Measurements from ENCODE around the gene CRY2.
A peak's percentile ranks its signal among the peaks of the same experiment; 100 is the strongest.

The CRY2 gene

GRCh38 chr11:45859661-45860140 is 12.4 kb downstream of the CRY2 start:
- TF ChIP-seq, protein P1, sequence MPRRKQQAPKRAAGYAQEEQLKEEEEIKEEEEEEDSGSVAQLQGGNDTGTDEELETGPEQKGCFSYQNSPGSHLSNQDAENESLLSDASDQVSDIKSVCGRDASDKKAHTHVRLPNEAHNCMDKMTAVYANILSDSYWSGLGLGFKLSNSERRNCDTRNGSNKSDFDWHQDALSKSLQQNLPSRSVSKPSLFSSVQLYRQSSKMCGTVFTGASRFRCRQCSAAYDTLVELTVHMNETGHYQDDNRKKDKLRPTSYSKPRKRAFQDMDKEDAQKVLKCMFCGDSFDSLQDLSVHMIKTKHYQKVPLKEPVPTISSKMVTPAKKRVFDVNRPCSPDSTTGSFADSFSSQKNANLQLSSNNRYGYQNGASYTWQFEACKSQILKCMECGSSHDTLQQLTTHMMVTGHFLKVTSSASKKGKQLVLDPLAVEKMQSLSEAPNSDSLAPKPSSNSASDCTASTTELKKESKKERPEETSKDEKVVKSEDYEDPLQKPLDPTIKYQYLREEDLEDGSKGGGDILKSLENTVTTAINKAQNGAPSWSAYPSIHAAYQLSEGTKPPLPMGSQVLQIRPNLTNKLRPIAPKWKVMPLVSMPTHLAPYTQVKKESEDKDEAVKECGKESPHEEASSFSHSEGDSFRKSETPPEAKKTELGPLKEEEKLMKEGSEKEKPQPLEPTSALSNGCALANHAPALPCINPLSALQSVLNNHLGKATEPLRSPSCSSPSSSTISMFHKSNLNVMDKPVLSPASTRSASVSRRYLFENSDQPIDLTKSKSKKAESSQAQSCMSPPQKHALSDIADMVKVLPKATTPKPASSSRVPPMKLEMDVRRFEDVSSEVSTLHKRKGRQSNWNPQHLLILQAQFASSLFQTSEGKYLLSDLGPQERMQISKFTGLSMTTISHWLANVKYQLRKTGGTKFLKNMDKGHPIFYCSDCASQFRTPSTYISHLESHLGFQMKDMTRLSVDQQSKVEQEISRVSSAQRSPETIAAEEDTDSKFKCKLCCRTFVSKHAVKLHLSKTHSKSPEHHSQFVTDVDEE (CRISPR knock-in tag; IDR thresholded peaks at IDR 0.05) = 0 out of 2 replicates have a peak, but pooled peaks have one; percentile 41
- TF ChIP-seq ZFP30 (CRISPR knock-in tag; IDR thresholded peaks at IDR 0.05) (no peak), ESRRG (CRISPR knock-in tag; IDR thresholded peaks at IDR 0.05) (no peak), ZNF70 (CRISPR knock-in tag; IDR thresholded peaks at IDR 0.05) (no peak), TOX (CRISPR knock-in tag; IDR thresholded peaks at IDR 0.05; ENCODE audit: borderline replicate concordance) (no peak), ISL1 (CRISPR knock-in tag; IDR thresholded peaks at IDR 0.05) (no peak), SNAI2 (CRISPR knock-in tag; IDR thresholded peaks at IDR 0.05) (0 out of 2 replicates have a peak, but pooled peaks have one; percentile 54), ARNTL (CRISPR knock-in tag; IDR thresholded peaks at IDR 0.05; ENCODE audit: borderline replicate concordance, low read depth) (peak; percentile 99), PPARA (CRISPR knock-in tag; IDR thresholded peaks at IDR 0.05; ENCODE audit: borderline replicate concordance) (no peak), ZFP3 (CRISPR knock-in tag; IDR thresholded peaks at IDR 0.05) (no peak), ZNF565 (CRISPR knock-in tag; conservative IDR thresholded peaks at IDR 0.05; ENCODE audit: low read depth) (no peak), OSR1 (CRISPR knock-in tag; IDR thresholded peaks at IDR 0.05) (no peak), TCF4 (CRISPR knock-in tag; IDR thresholded peaks at IDR 0.05; ENCODE audit: borderline replicate concordance) (peak; percentile 38; the same call in 1 of the 2 replicates)
- TF ChIP-seq, protein P2, sequence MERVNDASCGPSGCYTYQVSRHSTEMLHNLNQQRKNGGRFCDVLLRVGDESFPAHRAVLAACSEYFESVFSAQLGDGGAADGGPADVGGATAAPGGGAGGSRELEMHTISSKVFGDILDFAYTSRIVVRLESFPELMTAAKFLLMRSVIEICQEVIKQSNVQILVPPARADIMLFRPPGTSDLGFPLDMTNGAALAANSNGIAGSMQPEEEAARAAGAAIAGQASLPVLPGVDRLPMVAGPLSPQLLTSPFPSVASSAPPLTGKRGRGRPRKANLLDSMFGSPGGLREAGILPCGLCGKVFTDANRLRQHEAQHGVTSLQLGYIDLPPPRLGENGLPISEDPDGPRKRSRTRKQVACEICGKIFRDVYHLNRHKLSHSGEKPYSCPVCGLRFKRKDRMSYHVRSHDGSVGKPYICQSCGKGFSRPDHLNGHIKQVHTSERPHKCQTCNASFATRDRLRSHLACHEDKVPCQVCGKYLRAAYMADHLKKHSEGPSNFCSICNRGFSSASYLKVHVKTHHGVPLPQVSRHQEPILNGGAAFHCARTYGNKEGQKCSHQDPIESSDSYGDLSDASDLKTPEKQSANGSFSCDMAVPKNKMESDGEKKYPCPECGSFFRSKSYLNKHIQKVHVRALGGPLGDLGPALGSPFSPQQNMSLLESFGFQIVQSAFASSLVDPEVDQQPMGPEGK (CRISPR knock-in tag; IDR thresholded peaks at IDR 0.05; ENCODE audit: borderline replicate concordance) = no peak
- peak; percentile 77 for ATAC-seq

DNA sequence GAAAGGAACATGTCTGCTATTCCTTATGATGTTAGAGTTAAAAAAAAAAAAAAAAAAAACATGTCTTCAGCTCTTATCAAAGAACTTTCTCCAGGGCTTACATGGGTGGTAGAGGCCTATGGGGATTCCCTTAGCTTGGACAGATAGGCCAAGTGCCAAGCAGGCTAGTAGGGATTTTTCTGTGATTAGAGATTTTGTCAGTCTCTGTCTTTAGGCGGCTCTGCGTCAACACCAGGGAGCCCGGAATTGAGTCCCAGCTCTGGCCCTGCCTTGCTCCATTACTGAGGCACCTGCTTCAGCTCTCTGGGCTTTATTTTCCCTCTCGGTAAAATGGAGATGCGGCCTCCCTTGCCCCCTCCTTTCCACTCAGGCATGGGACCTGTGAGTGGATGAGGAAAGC is 13.1 kb downstream of the CRY2 start:
- TF ChIP-seq CSDC2 (CRISPR knock-in tag; IDR thresholded peaks at IDR 0.05) (no peak), ZNF70 (CRISPR knock-in tag; IDR thresholded peaks at IDR 0.05) (no peak), OSR1 (CRISPR knock-in tag; IDR thresholded peaks at IDR 0.05) (no peak), ZFP3 (CRISPR knock-in tag; IDR thresholded peaks at IDR 0.05) (no peak), ARNTL (CRISPR knock-in tag; IDR thresholded peaks at IDR 0.05; ENCODE audit: borderline replicate concordance, low read depth) (no peak), ZNF565 (CRISPR knock-in tag; conservative IDR thresholded peaks at IDR 0.05; ENCODE audit: low read depth) (no peak), PPARA (CRISPR knock-in tag; IDR thresholded peaks at IDR 0.05; ENCODE audit: borderline replicate concordance) (no peak), SNAI2 (CRISPR knock-in tag; IDR thresholded peaks at IDR 0.05) (no peak), TCF4 (CRISPR knock-in tag; IDR thresholded peaks at IDR 0.05; ENCODE audit: borderline replicate concordance) (no peak), CREB5 (CRISPR knock-in tag; IDR thresholded peaks at IDR 0.05; ENCODE audit: low read depth) (no peak), ZNF8 (CRISPR knock-in tag; IDR thresholded peaks at IDR 0.05) (no peak)
- TF ChIP-seq, protein P3, sequence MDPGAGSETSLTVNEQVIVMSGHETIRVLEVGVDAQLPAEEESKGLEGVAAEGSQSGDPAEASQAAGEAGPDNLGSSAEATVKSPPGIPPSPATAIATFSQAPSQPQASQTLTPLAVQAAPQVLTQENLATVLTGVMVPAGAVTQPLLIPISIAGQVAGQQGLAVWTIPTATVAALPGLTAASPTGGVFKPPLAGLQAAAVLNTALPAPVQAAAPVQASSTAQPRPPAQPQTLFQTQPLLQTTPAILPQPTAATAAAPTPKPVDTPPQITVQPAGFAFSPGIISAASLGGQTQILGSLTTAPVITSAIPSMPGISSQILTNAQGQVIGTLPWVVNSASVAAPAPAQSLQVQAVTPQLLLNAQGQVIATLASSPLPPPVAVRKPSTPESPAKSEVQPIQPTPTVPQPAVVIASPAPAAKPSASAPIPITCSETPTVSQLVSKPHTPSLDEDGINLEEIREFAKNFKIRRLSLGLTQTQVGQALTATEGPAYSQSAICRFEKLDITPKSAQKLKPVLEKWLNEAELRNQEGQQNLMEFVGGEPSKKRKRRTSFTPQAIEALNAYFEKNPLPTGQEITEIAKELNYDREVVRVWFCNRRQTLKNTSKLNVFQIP (CRISPR knock-in tag; IDR thresholded peaks at IDR 0.05; ENCODE audit: borderline replicate concordance, low read depth) = no peak
- no peak for ATAC-seq

DNA sequence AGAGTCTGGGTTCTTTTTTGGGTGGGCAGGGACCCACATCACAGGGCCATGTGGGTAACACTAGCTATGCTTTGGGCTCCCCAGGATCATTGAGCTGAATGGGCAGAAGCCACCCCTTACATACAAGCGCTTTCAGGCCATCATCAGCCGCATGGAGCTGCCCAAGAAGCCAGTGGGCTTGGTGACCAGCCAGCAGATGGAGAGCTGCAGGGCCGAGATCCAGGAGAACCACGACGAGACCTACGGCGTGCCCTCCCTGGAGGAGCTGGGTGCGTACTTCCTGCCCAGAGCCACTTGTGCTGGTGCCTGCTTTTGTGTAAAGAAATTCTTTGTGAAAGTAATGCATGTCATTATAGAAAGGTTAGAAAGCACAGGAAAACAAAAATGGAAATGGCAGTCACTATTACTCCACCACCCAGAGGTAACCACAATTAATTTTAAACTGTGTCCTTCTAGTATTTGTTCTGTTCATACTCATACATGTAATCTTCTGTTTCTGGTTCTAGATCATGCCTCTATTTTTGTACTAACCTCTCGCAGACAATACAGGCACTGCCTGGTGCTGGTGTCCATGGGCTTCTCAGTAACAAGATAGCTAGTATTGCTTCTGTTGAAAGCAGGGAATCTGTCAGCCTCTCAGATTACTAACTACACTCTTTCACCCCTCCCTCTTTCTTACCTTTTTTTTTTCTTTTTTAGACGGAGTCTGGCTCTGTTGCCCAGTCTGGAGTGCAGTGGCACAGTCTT is 13.7 kb downstream of the CRY2 start:
- no peak for ATAC-seq
- TF ChIP-seq ARNTL (CRISPR knock-in tag; IDR thresholded peaks at IDR 0.05; ENCODE audit: borderline replicate concordance, low read depth) (no peak), GLIS3 (CRISPR knock-in tag; IDR thresholded peaks at IDR 0.05) (no peak), TOX (CRISPR knock-in tag; IDR thresholded peaks at IDR 0.05; ENCODE audit: borderline replicate concordance) (no peak), RARB (CRISPR knock-in tag; IDR thresholded peaks at IDR 0.05) (no peak), ESRRG (CRISPR knock-in tag; IDR thresholded peaks at IDR 0.05) (no peak), ZFP3 (CRISPR knock-in tag; IDR thresholded peaks at IDR 0.05) (no peak), TCF4 (CRISPR knock-in tag; IDR thresholded peaks at IDR 0.05; ENCODE audit: borderline replicate concordance) (no peak), CSRNP3 (CRISPR knock-in tag; IDR thresholded peaks at IDR 0.05) (no peak), BACH2 (CRISPR knock-in tag; IDR thresholded peaks at IDR 0.05; ENCODE audit: borderline replicate concordance) (no peak), ZNF70 (CRISPR knock-in tag; IDR thresholded peaks at IDR 0.05) (no peak), OSR1 (CRISPR knock-in tag; IDR thresholded peaks at IDR 0.05) (no peak), CREB5 (CRISPR knock-in tag; IDR thresholded peaks at IDR 0.05; ENCODE audit: low read depth) (no peak)
- TF ChIP-seq, protein P2 (CRISPR knock-in tag; IDR thresholded peaks at IDR 0.05; ENCODE audit: borderline replicate concordance) = no peak

Measured in SK-N-SH treated with all-trans-retinoic acid at 6 μM for 48 hours (cell line).